AG04449 (cell line): ENCODE measurements around the gene PITPNB.

Experiments used
- CTCF ChIA-PET: fragments of 350-600 bp; formaldehyde crosslinking; extraction: SDS; loops from one replicate; lab custom pipeline; 2021; ENCODE audit warnings: antibody characterized with exemption; lab: Yijun Ruan, JAX
- POLR2A ChIA-PET: fragments of 400-600, 350-600 bp; formaldehyde crosslinking; extraction: SDS; loops from one replicate; lab custom pipeline; 2020; ENCODE audit warnings: antibody characterized with exemption, inconsistent platforms; lab: Yijun Ruan, JAX
- DNase-seq: peaks from one replicate; pipeline ENCODE4 v3.0.0-alpha.2; 2010; ENCODE audit warnings: low read depth, low spot score
- H3K4me3 ChIP-seq: 2 replicates; pipeline ENCODE4 v1.5.1; 2011; ENCODE audit warnings: low read depth, mild to moderate bottlenecking, control low read depth, low read length
- CTCF ChIP-seq: IDR thresholded peaks from one replicate; pipeline ENCODE4 v1.5.1; 2011; ENCODE audit warnings: mild to moderate bottlenecking, moderate library complexity, low read length, control low read depth, inconsistent platforms; ENCODE audit not compliant: insufficient read depth; ENCODE audit errors: missing control alignments

Gene PITPNB

GRCh38 chr22:27959335-27960090 lies 40.5 kb upstream of the PITPNB start:
- no peak for TF ChIP-seq CTCF
- H3K4me3 ChIP-seq, result no peak overlapping the region
- no peak for DNase-seq
- ChIA-PET POLR2A (no interaction called here), CTCF (interaction anchor here (1.0 kb wide), 1 partner anchor 10 kb away, joined by 3 read pairs; no protein-coding TSS in a partner anchor)

- H3K4me3 ChIP-seq, result no peak overlapping the region
- POLR2A ChIA-PET, result no interaction called here
- TF ChIP-seq CTCF, result no peak
- DNase-seq, result no peak
- CTCF ChIA-PET, result interaction anchor here (1.0 to 1.7 kb wide), 3 partner anchors 9 to 71 kb away, joined by 3 to 7 read pairs (median 3); no protein-coding TSS in a partner anchor
These were observed 33.7 kb upstream of the PITPNB start for GRCh38 chr22:27952779-27953178.

- no peak for TF ChIP-seq CTCF
- CTCF ChIA-PET, result interaction anchor here (1.0 to 1.7 kb wide), 6 partner anchors 9 to 72 kb away, joined by 3 to 7 read pairs (median 3); no protein-coding TSS in a partner anchor
- POLR2A ChIA-PET, result no interaction called here
- H3K4me3 ChIP-seq, result no peak overlapping the region
- DNase-seq, result no peak
These were observed 33.0 kb upstream of the PITPNB start for GRCh38 chr22:27952091-27952490.

- DNase-seq, result no peak
- no peak for TF ChIP-seq CTCF
- no peak overlapping the region for H3K4me3 ChIP-seq
- POLR2A ChIA-PET, result no interaction called here
- CTCF ChIA-PET, result no interaction called here
These were observed 30.4 kb upstream of the PITPNB start for GRCh38 chr22:27949421-27949820.

GRCh38 chr22:27948569-27948968 lies 29.5 kb upstream of the PITPNB start:
- ChIA-PET CTCF (interaction anchor here (0.6 kb wide), 1 partner anchor 67 kb away, joined by 3 read pairs; no protein-coding TSS in a partner anchor), POLR2A (no interaction called here)
- H3K4me3 ChIP-seq, result no peak overlapping the region
- no peak for DNase-seq
- no peak for TF ChIP-seq CTCF

GRCh38 chr22:27947448-27947847 lies 28.4 kb upstream of the PITPNB start:
- TF ChIP-seq CTCF, result no peak
- POLR2A ChIA-PET, result no interaction called here
- CTCF ChIA-PET, result no interaction called here
- no peak overlapping the region for H3K4me3 ChIP-seq
- DNase-seq, result no peak
